GM19324 (cell line): ENCODE measurements around the gene MED12L.
A peak's percentile ranks its signal among the peaks of the same experiment; 100 is the strongest.
"Not testable (repeated sequence)": the region's sequence is repeated elsewhere in the genome, so short reads cannot be mapped to it uniquely, and the experiment has no call there.

ENCODE experiments used
- ATAC-seq: cut with Tn5 transposase; IDR thresholded peaks from one replicate; pipeline ENCODE4 v1.9.1; 2021; ENCODE audit warnings: mild to moderate bottlenecking, moderate library complexity; ENCODE audit not compliant: unreplicated experiment, low FRiP score

Gene MED12L

GRCh38 chr3:151356794-151357462 is 271.5 kb downstream of the MED12L start:
- ATAC-seq, result no peak

- ATAC-seq, result no peak
These were observed 272.0 kb downstream of the MED12L start for GRCh38 chr3:151357463-151357850.

- no peak for ATAC-seq
These were observed 277.3 kb downstream of the MED12L start for GRCh38 chr3:151362751-151363174.

- ATAC-seq, result no peak
These were observed 281.5 kb downstream of the MED12L start for GRCh38 chr3:151366993-151367392.

- no peak for ATAC-seq
These were observed 282.0 kb downstream of the MED12L start for GRCh38 chr3:151367448-151367847.

- ATAC-seq, result no peak
These were observed 286.1 kb downstream of the MED12L start for GRCh38 chr3:151371526-151371925.

- no peak for ATAC-seq
These were observed 286.8 kb downstream of the MED12L start for GRCh38 chr3:151372063-151372820.

GRCh38 chr3:151377768-151378385 is 292.4 kb downstream of the MED12L start:
- ATAC-seq, result peak; percentile 73

GRCh38 chr3:151379083-151379734 is 293.7 kb downstream of the MED12L start:
- no peak for ATAC-seq

GRCh38 chr3:151382671-151383070 is 297.2 kb downstream of the MED12L start:
- ATAC-seq, result peak; percentile 40

GRCh38 chr3:151383111-151383510 is 297.6 kb downstream of the MED12L start:
- ATAC-seq, result no peak

- ATAC-seq, result peak; percentile 50
These were observed 298.5 kb downstream of the MED12L start for GRCh38 chr3:151383956-151384355.

- no peak for ATAC-seq
These were observed 299.3 kb downstream of the MED12L start, which contains the start of gene P2RY12 for GRCh38 chr3:151384741-151385174. Gene P2RY12, minus strand, starts transcription at chr3:151384753. Its CDS starts 45,908 bp downstream, at chr3:151338845.

- ATAC-seq, result no peak
These were observed 300.6 kb downstream of the MED12L start for GRCh38 chr3:151386056-151386455.

- no peak for ATAC-seq
These were observed 302.0 kb downstream of the MED12L start for GRCh38 chr3:151387432-151387831.

GRCh38 chr3:151387842-151388241 is 302.4 kb downstream of the MED12L start:
- ATAC-seq, result no peak

- ATAC-seq, result no peak
These were observed 306.3 kb downstream of the MED12L start for GRCh38 chr3:151391720-151392119.

- not testable (repeated sequence) for ATAC-seq
These were observed 306.7 kb downstream of the MED12L start for GRCh38 chr3:151392191-151392590.

- no peak for ATAC-seq
These were observed 307.8 kb downstream of the MED12L start for GRCh38 chr3:151393146-151393830.

- no peak for ATAC-seq
These were observed 308.5 kb downstream of the MED12L start for GRCh38 chr3:151393941-151394340.
